ENCODE data around the gene BST1.
"Not testable (repeated sequence)": the region's sequence is repeated elsewhere in the genome, so short reads cannot be mapped to it uniquely, and the experiment has no call there.

The BST1 gene

GRCh38 chr4:15714141-15714540 lies 11.3 kb downstream of the BST1 start:
- DNase-seq = no peak

- DNase-seq = no peak
Measured at GRCh38 chr4:15714646-15715435, 12.0 kb downstream of the BST1 start.

- DNase-seq = no peak
Measured at GRCh38 chr4:15716115-15716514, 13.2 kb downstream of the BST1 start.

- DNase-seq = no peak
Measured at GRCh38 chr4:15717086-15717485, 14.2 kb downstream of the BST1 start.

- no peak for DNase-seq
Measured at GRCh38 chr4:15717657-15718416, 15.0 kb downstream of the BST1 start.

- no peak for DNase-seq
Measured at GRCh38 chr4:15718465-15718864, 15.6 kb downstream of the BST1 start.

GRCh38 chr4:15718959-15719358 lies 16.1 kb downstream of the BST1 start:
- no peak for DNase-seq

- DNase-seq = peak; percentile 62 to 77
Measured at GRCh38 chr4:15719506-15719905, 16.6 kb downstream of the BST1 start.

- peak; percentile 33 to 35 for DNase-seq
Measured at GRCh38 chr4:15720851-15721250, 18.0 kb downstream of the BST1 start.

- DNase-seq = no peak
Measured at GRCh38 chr4:15725608-15726007, 22.7 kb downstream of the BST1 start.

GRCh38 chr4:15729910-15730533 lies 27.2 kb downstream of the BST1 start:
- peak; percentile 46 to 82 for DNase-seq

- DNase-seq = not testable (repeated sequence)
Measured at GRCh38 chr4:15733061-15733460, 30.2 kb downstream of the BST1 start.

GRCh38 chr4:15735536-15735935 lies 32.7 kb downstream of the BST1 start:
- no peak for DNase-seq

GRCh38 chr4:15736514-15737050 lies 33.7 kb downstream of the BST1 start:
- no peak for DNase-seq

GRCh38 chr4:15737255-15737654 lies 34.4 kb downstream of the BST1 start:
- DNase-seq = no peak

- peak; percentile 36 to 70 for DNase-seq
Measured at GRCh38 chr4:15738877-15739276, 36.0 kb downstream of the BST1 start.

- DNase-seq = no peak
Measured at GRCh38 chr4:15740764-15741404, 38.0 kb downstream of the BST1 start.

- DNase-seq = no peak
Measured at GRCh38 chr4:15742083-15742582, 39.3 kb downstream of the BST1 start.

- DNase-seq = no peak
Measured at GRCh38 chr4:15742637-15743036, 39.8 kb downstream of the BST1 start.

- no peak for DNase-seq
Measured at GRCh38 chr4:15744016-15744545, 41.2 kb downstream of the BST1 start.

GRCh38 chr4:15746110-15746509 lies 43.2 kb downstream of the BST1 start:
- DNase-seq = no peak

GRCh38 chr4:15749001-15749400 lies 46.1 kb downstream of the BST1 start:
- no peak for DNase-seq

- no peak for DNase-seq
Measured at GRCh38 chr4:15751153-15751552, 48.3 kb downstream of the BST1 start.

All from inflammatory macrophage treated with lipopolysaccharide for 1 hour (primary cell).